Ramos (cell line): ENCODE data around the gene PEX14.

ENCODE experiments used
- in situ Hi-C: fragments of 300-500 bp; cut with MboI; formaldehyde crosslinking; loops from one replicate; pipeline ENCODE4 v1.14.3; 2022; ENCODE audit warnings: low sequenced_read_pairs; ENCODE audit not compliant: unreplicated experiment

The PEX14 gene

DNA sequence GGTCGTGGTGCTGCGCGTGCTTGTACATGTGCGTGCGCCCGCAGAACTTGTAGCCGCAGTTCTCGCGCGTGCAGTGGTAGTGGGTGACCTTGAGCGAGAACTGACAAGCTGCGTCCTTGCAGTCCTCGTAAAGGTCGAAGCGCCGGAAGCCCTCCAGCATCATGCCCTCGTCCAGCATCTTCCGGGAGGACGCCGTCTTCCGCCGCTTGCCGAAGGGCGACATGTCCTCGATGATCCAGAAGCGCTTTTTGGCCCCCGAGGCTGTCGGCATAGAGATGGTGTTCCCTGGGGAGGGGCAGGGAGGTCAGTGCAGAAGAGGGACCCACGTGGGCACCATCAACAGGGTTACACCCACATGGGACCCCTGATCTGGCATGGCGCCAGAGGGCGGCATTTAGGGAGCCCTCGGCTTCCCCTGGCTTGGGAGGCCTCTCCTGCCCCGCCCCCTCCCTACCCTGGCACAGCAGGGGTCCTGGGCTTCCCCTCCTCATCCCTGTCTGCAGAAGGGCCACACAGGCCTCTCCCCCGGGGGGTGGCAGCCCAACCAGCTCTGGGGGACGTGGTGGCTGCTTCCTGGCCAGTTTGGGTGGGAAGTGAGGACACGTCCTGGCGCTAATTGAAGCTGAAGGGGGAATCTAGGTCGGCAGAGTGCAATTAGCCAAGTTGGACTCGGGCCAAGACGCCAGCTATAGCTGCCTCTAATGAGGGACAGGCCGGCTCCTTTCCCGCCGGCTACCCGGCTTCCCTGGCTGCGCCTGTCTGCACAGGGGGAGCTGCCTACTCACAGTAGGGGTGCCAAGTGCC lies 165.2 kb downstream of the PEX14 start:
- in situ Hi-C loops = no loop called here

DNA sequence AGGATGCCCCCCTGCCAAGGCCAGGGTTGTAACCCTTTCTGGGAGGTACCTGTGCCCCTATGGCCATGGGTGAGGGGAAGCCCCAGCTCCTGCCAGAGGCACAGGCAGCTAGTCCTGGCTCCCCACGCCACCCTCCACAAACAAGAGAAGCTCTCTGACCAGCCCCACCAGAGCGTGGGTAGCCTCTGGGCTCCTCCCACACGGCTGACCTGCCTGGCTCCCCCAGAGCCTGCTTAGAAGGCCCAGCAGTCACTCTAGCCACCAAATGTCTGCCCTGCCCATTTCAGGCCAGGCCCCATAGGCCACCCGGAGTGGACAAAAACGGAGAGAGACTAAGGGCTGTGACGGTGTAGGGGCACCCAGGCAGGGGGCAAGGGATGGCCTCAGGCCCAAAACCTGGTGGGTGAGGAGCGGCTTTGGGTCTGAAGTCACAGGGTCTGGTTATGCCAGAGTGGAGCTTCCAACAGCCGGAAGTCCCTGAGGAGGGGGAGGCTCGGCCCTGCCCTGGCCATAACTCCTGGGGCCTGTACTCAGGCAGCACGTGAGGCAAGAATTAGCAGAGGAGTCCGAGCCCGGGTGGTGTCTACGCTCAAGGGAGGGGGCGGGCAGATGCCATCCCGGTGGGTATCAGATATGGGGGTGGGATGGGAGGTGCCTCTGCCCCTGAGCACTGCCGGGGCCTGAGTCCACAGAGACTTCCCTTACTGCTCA lies 166.2 kb downstream of the PEX14 start:
- in situ Hi-C loops = no loop called here

DNA sequence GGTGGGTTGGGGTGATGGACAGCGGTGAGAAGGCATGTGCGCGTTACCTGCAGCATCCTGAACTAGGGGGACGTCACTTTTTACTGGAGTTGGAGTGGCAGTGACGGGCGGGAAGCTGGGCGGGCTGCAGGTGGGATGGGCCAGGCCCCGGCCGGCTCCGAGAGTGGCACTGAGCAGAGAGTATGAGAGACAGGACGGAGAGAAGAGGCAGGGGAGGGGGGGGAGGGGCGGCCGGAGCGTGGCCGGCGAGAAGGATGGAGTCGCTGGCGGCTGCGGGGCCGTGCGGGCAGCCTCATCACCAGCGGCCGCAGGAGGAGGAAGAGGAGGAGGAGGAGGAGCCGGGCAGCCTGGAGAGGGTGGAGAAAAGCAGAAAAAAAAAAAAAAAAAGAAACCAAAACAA lies 167.2 kb downstream of the PEX14 start:
- in situ Hi-C loops = no loop called here

DNA sequence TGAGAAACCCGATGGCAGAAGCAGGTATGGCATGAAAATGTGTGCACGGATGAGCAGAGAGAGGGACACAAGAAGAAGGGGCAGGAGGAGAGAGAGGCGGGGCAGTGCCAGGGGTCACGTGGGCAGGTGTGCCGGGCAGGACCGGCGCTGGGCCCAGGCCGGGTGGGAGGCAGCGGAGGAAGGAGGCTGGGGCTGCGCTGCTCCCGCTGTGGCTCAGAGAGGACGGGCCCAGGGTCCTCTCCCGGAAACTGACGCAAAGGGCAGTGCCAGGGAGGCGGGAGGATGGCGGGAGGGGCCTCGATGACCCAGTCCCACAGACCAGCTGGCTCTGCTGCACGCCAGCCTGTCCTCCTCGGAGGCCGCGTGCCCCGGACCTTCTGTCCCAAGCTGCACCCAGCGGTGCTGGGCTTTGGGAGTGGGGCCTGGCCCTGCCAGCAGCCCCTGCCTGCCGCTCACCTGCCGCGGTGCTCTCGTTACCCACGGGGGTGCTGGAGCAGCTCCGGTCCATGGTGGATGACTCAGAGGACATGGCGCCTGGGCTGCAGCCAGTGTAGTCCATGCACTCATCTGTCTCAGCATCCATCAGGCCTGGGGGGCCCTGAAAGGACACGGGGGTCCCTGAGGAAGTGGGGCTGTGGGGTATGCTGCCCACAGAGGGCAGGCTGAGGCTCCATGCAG lies 167.8 kb downstream of the PEX14 start:
- in situ Hi-C loops = no loop called here

DNA sequence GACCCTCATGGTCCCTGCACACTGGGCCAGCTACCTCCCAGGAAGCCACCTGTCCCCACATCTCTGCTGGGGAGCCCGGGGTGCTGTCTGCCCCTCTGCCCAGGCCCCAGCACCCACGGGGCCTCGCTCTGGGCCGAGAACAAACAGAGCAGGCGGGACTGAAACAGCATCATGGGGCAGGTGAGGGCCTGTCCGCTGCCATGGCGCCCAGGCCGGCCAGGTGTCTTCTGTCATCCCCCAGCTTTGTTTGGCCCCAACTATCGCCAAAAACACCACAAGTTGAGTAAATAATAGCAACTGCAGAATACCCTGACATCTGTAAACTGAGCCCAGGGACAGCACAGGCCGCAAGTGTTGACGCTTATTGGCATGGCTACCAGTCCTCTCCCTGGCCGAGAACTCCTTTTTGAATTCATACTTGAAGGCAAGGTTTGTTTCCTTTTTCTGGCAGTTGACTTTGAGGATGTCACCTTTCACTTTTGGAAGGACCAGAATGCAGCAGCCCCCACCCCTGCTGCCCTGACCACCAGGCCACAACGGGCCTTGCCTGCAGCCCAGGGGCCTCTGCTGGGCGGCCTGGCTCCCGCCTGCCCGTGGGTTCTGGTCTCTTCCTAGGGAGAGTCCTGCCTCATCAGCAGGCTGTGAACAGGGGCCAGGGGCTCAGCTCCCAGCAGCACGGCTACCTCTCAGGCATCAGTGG lies 169.0 kb downstream of the PEX14 start:
- in situ Hi-C loops = no loop called here

DNA sequence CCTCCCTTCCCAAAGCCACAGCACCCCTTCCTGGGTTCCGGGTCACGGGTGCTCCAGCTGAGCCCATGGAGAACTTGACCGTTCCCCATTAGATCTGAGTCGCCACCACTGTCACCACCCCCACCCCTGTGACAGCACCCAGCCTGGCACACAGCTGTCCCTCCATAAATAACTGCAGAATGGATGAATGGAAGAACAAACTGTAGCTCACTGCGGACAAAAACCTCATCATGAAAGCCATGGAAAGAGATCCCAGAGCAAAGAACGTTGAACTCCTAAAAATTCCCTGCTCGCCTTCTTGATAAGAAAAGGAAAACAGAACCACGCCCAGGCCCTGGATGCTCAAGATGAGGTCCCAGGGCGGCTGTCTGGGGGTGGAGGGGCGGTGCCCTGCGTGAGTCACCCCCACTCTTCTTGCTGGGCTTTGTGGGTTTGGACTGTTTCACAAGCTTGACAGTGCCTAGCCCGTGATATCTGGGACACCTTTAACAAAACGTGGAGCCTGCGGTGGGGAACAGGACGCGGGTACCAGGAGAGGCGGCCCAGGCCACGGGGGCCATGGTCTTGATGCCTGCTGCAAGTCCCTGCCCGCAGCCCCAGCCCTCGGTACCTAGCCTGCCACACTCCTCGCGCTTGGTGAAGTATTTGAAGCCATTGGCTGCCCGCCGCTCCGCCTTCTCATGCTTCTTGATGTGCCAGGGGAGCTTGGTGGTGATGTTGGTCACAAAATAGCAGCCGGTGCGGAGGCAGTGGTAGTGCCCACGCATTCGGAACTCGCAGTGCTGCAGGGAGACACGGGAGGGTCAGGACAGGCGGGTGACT lies 169.8 kb downstream of the PEX14 start:
- in situ Hi-C loops = no loop called here

DNA sequence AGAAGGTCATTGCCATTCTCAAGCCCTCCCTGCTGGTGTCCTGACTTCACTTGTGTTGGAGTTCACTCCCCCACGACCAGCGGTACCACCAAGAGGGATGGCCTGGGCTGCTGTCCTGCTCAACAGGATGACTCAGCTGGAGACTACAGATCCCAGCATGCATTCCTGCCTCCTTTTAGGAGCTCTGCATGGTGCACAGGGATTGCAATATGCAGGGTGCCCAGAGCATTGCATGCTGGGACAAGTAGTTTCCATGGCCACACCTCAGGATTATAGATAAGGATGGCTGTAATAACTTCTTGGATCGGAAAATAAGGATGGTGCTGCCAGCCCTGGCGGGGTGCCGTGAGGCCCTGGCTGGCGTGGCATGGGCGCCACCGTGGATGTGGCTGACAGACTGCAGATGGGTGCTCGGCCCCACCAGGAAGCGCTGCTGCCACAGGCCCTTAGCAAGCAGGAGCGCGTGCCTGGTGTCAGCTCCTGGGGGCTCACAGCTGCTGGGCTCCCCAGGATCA lies 171.7 kb downstream of the PEX14 start:
- in situ Hi-C loops = no loop called here

DNA sequence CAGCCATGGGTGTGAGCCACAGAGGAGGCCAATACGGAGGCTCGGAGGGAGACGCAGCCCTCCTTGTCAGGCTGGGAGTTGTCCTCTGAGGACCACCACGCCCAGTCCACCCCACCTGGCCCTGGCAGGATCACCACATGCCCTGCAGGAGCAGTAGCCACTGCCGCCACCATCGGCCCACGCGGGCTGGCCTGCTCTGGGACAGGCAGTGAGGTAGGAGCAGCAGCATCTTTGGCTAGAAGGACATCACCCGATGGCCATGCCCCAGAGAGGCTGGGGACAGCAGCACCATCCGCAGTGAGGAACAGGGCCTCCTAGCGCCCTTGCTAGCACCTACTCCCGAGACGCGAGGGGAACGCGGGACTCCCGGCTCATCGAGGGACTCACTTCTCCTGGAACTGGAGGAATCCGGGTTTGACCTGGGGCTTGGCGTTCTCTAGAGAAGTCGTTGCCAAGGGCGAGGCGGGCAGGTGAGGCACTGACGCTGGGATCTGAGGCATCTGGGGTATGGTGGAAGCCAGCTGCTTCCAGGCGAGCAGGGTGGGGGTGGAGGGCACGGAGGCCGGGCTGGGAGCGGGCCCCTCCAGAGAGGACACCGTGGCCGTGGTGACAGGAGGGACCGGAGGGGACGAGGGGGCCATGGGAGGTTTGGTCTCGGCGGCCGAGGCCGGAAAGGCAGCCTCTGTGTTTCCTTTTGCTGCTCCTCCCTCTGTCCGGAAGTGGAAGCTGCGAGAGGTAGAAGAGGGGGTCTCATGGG lies 172.8 kb downstream of the PEX14 start:
- in situ Hi-C loops = no loop called here

DNA sequence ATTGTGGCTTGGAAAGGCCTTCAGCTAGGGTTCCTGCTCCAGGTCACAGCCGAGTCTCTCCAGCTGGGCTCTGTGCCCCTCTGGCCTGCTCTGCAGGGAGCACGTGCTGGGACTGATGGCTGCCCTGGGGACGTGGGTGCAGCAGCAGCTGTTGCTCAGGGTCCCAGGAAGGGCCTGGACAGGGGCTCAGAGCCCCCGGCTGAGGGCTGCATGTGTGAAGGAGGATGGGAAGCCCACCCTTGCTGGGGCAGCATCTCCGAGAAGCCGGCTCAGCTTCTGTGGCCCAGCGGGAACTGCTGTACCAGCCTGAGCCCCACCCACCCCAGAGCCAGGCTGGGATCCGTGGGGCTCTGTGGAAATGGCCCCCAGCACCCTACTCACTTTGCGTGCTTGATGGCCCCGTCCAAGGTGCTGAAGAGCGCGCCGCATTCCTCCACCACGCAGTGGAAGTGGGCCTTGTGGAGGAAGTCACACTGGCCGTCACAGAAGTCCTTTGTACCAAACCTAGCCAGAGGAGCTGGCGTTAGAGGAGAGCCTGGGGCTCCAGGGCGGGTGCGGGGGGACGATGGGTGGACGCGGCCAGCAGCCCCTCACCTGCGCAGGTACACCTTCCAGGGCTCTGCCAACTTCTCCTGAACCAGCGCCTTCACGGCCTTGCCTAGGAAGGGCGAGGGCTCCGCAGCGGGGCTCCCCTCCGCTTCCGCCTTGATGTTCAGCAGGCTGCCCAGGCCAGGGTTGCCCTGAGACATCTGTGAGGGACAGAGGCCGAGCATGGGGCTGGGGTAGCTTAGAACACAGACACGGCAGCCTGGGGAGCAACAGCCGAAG lies 174.2 kb downstream of the PEX14 start:
- in situ Hi-C loops = no loop called here

DNA sequence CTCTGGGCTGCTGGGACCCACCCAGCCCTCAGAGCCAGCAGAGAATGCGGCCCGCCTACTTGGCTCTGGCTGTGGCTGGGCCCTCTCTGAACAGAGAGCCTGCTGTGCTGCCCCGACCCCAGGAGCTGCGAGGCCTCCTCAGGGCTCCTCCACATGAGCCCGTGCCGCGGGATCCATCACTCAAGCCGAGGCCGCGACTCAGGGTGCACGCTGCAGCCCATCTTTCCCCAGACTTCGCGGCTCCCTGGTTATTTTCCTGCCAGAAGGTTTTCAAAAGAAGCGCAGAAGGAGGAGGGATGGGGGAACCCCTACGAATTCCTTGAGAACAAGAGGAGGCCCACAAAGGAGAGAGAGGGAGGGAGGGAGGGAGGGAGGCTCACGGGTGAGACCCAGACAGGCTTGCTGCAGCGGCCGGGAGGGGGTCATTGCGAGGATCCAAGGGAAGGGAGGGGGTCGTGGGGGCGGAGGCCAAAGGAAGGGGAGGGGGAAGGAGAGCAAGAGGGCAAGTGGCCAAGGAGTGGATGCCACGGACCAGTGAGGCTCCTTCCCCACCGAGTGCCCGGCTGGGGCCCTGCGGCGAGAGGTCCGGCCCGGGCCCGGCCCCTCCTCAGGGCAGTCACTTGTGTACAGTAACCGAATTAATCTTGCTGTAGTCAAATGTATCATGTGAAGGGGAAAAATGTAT lies 174.9 kb downstream of the PEX14 start:
- in situ Hi-C loops = no loop called here

DNA sequence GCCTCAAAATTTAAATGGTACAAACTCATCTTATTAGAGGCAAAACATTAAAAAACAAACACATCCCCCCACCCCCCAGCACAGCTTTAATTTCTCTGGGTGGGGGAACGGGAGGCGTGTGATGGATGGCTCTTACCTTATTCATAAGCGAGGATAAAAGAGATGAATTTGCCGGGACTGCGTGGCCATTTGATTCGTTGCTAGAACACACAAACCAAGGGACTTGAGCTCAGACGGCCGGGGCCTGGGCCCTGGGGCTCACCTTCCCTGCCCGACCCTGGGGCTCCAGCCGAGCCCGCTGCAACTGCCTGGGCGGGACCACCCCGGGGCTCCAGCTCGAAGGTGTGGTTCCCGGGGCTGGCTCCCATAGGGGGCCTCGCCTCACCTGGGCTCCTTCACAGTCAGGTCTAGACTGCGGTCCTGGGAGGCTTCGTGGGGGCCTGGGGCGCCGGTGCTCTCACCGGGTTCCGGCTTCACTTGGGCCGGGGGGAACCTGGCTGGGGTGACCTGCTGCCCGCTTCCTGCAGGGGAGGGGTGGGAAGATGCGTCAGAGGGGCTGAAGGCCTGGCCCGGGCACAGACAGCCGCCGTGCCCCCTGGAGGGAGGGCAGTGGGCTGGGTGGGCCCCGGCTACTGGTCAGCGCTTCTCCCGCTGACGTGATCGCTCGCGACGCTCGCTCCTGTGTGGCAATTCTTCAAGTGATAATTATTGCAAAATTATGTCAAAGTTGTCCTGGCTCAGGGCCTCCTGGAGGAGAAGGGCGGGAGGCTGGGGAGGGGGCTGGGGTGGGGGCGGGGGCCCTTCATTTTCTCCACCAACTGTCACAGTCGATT lies 176.0 kb downstream of the PEX14 start:
- in situ Hi-C loops = no loop called here

DNA sequence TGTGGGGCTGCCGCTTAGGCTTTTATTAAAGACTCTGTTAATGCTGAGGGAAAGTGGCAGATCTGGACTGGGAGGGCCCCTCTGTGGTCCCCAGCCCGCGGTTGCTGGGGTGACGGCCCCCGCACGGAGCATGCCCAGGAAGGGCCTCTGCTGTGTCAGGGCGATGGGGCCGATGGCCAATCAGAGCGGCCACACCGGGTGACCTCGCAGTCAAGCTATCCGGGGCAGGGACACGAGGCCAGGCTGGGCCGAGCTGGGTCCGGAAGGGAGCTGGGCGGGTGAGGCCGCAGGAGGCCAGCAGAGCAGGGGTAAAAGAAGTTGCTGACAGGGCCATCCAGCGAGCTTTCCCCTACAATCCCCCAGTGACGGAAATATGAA lies 176.6 kb downstream of the PEX14 start:
- in situ Hi-C loops = no loop called here

DNA sequence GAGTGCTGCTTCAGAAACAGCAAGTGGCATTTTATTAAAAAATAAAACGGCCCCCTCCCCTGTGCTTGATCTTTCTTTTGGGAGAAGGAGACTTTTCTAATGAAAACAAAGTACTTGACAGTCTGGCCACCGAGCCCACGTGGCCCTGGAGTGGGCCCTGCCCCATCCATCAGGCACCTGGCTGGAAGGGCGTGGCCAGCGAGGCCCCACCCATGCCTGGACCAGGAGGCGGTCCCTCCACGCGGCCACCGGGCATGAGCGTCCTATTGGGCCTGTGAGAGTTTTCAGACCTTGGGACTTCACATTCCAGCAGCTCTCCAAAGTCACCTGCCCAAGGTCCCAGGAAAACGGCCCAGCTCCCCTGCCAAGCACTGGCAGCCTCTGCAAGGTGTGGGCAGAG lies 177.0 kb downstream of the PEX14 start:
- in situ Hi-C loops = no loop called here

DNA sequence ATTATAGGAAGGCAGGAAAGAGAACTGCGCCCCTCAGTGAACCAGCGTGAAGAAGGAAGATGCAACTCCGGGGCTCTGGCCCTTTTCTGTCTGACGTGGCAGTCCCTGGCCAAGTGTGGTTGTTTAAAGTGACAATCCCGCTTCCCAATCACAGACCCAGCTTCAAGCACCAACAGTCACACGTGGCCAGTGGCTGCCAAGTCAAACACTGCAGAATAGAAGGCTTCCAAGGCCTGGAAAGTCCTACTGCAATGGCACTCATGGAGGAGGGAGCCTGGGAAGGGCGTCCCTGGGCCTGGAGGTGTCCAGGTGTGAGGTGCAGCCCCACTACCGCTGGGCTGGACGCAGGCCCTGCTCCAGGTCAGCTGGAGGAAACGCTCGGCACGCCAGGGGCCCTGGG lies 177.9 kb downstream of the PEX14 start:
- in situ Hi-C loops = no loop called here

DNA sequence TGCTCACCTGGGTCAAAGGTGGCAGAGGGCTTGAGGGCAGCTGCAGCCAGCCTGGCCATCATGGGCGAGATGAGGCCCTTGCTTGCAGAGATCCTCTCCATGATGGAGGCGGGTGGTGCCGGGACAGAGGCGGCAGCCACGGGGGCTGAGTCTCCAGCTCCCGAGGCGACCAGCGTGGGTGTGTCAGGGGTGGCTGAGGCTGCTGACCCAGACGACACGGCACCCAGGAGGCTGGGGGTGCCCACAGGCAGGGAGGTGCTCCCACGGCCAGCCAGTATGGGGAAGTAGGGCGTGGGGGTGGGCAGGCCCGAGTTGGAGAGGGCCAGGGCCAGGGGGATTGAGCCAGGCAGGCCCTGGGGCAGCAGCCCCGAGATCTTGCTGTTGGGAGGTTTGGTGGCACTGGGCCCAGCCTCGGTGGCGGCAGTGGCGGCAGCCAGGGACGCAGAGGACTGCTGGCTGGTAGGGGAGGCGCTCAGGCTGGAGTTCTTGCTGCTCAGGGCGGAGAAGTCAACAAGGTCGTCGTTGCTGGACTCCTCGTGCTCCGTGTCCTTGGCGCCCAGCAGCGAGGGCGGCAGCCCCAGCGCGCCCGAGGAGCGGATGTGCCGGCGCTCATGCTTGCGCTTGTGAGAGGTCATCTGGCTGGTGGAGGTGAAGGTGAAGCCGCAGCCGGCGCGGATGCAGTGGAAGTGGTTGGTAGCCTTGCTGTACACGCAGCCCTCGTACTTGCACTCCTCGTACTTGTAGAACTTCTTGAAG lies 178.8 kb downstream of the PEX14 start:
- in situ Hi-C loops = no loop called here

DNA sequence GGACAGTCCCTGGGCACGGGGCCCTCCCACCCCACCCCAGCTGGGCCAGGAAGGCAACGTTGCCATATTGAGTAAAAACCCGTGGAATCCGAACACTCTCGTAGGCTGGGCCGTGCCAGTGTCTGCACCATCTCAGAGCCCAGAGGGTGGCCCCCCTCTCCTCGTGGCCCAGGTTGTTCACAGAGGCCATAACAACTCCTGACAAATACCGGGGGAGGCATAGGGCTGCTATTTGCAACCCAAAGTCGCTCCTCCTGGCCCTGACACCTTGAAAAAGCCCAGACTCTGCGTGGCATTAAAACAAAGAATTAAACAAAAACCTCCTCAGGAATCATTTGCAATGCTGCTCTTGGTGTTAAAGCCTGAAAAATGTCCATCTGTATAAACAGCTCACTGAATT lies 180.3 kb downstream of the PEX14 start:
- in situ Hi-C loops = no loop called here
